Measurements from ENCODE around the gene PLB1. TPM values are rescaled to one million over a fixed set of nuclear protein-coding genes. Genes with fewer than 3 reads are reported as not detected.
A peak's percentile ranks its signal among the peaks of the same experiment; 100 is the strongest.

PLB1 gene
- total RNA-seq, 2 experiments from 2014 or later, result 0.25 to 0.50 TPM

DNA sequence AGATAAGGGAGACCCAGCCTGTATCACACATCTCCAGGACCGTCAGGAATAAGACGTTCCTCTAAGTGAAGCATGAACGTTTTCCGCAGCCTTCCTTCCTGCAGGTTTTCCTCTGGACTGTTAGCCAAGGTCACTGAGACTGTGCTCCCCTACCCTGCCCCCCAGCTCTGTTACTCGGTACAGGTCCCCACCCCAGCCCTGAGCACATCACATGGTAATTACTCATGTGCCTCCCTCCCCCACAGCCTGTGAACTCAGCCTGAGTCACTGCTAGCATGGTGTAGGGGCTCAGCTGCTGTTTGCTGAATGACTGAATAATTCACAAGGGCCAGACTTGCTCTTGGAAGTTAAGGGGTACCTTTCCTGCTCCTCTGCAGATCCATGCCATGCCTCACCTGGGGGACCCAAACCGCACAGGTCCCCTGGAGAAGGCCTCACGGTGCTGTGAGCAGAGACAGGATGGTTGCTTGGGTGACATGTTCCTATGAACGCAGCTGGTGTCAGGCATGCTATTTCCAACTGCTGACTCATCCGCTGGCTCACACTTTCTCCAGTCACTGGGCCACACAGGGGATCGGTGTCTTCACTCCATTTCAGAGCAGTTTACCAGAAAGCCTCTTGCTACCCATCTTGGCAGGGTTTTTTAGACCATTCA lies 88.2 kb downstream of the PLB1 start:
- no peaks in the 10 kb centered on the region for H3K36me3 Mint-ChIP-seq (ENCODE audit: low read depth)
- DNase-seq, result peak; percentile 88
- TF ChIP-seq, protein P1, sequence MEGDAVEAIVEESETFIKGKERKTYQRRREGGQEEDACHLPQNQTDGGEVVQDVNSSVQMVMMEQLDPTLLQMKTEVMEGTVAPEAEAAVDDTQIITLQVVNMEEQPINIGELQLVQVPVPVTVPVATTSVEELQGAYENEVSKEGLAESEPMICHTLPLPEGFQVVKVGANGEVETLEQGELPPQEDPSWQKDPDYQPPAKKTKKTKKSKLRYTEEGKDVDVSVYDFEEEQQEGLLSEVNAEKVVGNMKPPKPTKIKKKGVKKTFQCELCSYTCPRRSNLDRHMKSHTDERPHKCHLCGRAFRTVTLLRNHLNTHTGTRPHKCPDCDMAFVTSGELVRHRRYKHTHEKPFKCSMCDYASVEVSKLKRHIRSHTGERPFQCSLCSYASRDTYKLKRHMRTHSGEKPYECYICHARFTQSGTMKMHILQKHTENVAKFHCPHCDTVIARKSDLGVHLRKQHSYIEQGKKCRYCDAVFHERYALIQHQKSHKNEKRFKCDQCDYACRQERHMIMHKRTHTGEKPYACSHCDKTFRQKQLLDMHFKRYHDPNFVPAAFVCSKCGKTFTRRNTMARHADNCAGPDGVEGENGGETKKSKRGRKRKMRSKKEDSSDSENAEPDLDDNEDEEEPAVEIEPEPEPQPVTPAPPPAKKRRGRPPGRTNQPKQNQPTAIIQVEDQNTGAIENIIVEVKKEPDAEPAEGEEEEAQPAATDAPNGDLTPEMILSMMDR (IDR thresholded peaks at IDR 0.05), result no peak
- no peak overlapping the region for H3K4me3 Mint-ChIP-seq
- ChIA-PET CTCF (interaction anchor here (2.0 to 5.7 kb wide), 2 partner anchors 11 to 17 kb away, joined by 12 to 34 read pairs; no protein-coding TSS in a partner anchor), POLR2A (interaction anchor here (0.7 to 1.9 kb wide), 7 partner anchors 10 to 172 kb away, joined by 3 to 6 read pairs (median 3); partner anchors contain the start of gene PPP1CB)
- intact Hi-C loops (cut with micrococcal nuclease), result no loop called here
- H3K9me3 Mint-ChIP-seq, result no peaks in the 10 kb centered on the region
- H3K4me1 Mint-ChIP-seq (ENCODE audit: low read depth), result peaks cover 46% of the 10 kb centered on the region
- peak overlapping the region; percentile 57 for H3K27ac Mint-ChIP-seq
- H3K27me3 Mint-ChIP-seq, result no peaks in the 10 kb centered on the region
- ATAC-seq, result peak; percentile 93

DNA sequence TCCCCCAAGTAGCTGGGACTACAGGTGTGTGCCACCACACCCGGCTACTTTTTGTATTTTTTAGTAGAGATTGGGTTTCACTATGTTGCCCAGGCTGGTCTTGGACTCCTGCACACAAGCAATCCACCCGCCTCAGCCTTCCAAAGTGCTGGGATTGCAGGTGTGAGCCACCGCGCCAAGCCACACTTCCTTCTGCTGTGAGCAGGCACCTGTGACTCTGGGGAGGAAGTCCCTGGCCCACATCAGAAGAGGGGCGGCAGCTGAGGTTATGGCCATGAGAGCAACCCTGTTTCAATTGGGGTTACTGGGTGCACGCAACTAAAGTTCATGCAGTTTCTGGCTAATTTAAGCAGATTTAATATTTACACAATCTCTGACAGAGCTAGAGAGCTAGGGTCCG lies 91.0 kb downstream of the PLB1 start:
- H3K36me3 Mint-ChIP-seq (ENCODE audit: low read depth), result no peaks in the 10 kb centered on the region
- H3K4me1 Mint-ChIP-seq (ENCODE audit: low read depth), result peaks cover 48% of the 10 kb centered on the region
- POLR2A ChIA-PET, result interaction anchor here (0.8 to 1.5 kb wide), 3 partner anchors 23 to 167 kb away, joined by 3 to 4 read pairs (median 3); no protein-coding TSS in a partner anchor
- no peak overlapping the region for H3K4me3 Mint-ChIP-seq
- no peaks in the 10 kb centered on the region for H3K27me3 Mint-ChIP-seq
- intact Hi-C loops (cut with micrococcal nuclease), result no loop called here
- H3K27ac Mint-ChIP-seq, result peak overlapping the region; percentile 42
- ATAC-seq (peak; percentile 40), DNase-seq (peak; percentile 81)
- H3K9me3 Mint-ChIP-seq, result no peaks in the 10 kb centered on the region
- CTCF ChIA-PET, result interaction anchor here (0.7 to 5.7 kb wide), 5 partner anchors 9 to 233 kb away, joined by 3 to 34 read pairs (median 4); no protein-coding TSS in a partner anchor
- TF ChIP-seq, protein P1 (IDR thresholded peaks at IDR 0.05), result no peak

DNA sequence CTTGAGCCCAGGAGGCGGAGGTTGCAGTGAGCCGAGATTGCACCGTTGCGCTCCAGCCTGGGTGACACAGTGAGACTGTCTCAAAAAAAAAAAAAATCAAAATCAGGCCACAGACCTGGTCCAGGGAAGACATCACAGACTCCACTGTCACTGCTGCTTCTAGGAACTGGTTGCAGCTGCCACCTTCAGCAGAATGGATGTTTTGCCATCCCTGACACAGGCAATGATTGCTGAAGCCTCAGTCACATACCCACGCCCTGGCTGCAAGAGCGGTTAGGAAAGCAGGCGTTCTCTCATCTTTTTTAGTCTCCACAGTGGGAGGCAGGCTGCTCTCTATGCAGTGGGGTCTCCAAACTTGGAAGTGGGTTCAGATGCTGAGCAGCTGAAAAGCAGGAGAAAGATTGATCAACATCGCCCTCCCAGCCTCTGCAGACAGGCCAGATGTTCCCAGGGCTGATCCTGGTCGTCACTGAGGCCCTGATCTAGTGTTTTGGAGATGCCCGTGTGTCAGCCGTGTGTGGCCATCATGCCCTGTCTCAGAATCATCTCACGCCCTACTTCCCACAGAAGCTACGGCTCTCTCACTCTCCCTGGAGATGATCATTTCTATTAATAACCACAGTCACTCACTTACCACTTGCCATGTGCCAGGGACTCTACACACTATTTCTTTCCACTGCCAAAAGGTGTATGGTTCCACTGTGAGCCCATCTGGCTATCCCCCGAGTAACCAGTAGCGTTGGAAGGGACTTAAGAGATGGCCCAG lies 91.8 kb downstream of the PLB1 start:
- TF ChIP-seq, protein P1 (IDR thresholded peaks at IDR 0.05), result no peak
- POLR2A ChIA-PET, result interaction anchor here (0.5 to 1.6 kb wide), 7 partner anchors 10 to 402 kb away, joined by 3 to 5 read pairs (median 3); no protein-coding TSS in a partner anchor
- peak overlapping the region; percentile 8 for H3K27ac Mint-ChIP-seq
- H3K4me3 Mint-ChIP-seq, result no peak overlapping the region
- intact Hi-C loops (cut with micrococcal nuclease), result no loop called here
- no peaks in the 10 kb centered on the region for H3K27me3 Mint-ChIP-seq
- no peaks in the 10 kb centered on the region for H3K36me3 Mint-ChIP-seq (ENCODE audit: low read depth)
- H3K9me3 Mint-ChIP-seq, result no peaks in the 10 kb centered on the region
- CTCF ChIA-PET, result interaction anchor here (0.7 to 5.7 kb wide), 4 partner anchors 8 to 233 kb away, joined by 3 to 34 read pairs (median 8); no protein-coding TSS in a partner anchor
- no peak for DNase-seq
- peaks cover 45% of the 10 kb centered on the region for H3K4me1 Mint-ChIP-seq (ENCODE audit: low read depth)
- ATAC-seq, result no peak

DNA sequence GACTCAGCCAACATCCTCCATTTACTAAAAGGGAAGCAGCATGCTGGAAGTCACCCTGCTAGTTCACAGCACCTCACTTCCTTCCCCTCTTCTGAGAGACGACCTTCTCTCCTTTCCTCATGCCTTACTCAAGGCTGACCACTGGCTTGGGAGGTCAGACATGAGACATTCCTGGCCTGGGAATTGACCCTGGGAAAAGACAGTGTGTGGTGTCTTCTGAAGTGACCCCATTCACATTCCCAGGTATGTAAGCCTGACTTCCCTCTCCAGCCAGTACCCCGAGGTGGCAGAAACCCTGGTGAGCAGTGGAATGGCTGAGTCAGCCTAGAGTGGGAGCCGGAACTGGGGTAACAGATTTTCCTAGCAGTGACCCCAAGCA lies 92.4 kb downstream of the PLB1 start:
- CTCF ChIA-PET, result no interaction called here
- peak; percentile 31 for DNase-seq
- no peak for ATAC-seq
- TF ChIP-seq, protein P1 (IDR thresholded peaks at IDR 0.05), result no peak
- intact Hi-C loops (cut with micrococcal nuclease), result no loop called here
- Mint-ChIP-seq H3K27ac (peak overlapping the region; percentile 8), H3K36me3 (ENCODE audit: low read depth) (no peaks in the 10 kb centered on the region), H3K9me3 (no peaks in the 10 kb centered on the region), H3K4me1 (ENCODE audit: low read depth) (peaks cover 45% of the 10 kb centered on the region), H3K27me3 (no peaks in the 10 kb centered on the region), H3K4me3 (no peak overlapping the region)
- POLR2A ChIA-PET, result interaction anchor here (0.5 to 1.6 kb wide), 5 partner anchors 9 to 401 kb away, joined by 3 to 5 read pairs (median 3); no protein-coding TSS in a partner anchor
